HEK293 (cell line): ENCODE data around the gene SAE1.

Source experiments
- TF ChIP-seq, protein P1 (sequence below): fragments of 450-650 bp; formaldehyde crosslinking; IDR thresholded peaks from 2 replicates; pipeline ENCODE4 v1.5.1; 2016; ENCODE audit warnings: missing biosample characterization, missing genetic modification characterization
- TF ChIP-seq, protein P2 (sequence below): fragments of 450-650 bp; formaldehyde crosslinking; IDR thresholded peaks from 2 replicates; pipeline ENCODE4 v1.5.1; 2016; ENCODE audit warnings: missing biosample characterization, missing genetic modification characterization

DNA sequence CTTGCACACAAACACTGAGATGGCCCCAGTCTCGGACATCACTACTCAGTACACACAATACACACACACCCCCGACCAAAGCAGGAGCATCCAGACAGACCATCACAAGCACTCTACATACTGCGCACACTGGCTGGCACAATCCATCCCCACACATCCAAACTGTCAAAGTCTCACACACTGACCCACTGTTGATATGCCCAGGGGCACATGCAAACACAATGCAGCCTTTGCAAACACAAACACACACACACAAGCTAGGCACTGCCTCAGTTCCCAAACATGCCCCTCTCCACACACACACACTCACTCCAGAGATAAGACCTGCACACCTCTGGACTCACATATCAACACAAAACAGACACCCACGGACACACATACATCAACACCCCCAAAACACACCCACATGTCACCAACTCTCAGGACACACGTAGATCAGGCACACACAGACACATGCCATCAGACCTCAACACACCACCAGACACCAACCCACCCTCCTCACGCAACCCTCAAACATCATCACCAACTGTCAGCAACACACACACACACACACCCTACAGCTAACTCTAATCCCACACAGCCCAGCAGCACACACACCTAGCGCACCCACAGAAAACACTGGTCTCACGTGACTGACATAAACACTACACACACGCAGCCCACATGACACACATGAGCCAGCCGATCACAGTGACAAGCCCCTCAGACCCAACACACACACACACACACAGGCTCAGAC lies 98.5 kb downstream of the SAE1 start:
- TF ChIP-seq, protein P1, sequence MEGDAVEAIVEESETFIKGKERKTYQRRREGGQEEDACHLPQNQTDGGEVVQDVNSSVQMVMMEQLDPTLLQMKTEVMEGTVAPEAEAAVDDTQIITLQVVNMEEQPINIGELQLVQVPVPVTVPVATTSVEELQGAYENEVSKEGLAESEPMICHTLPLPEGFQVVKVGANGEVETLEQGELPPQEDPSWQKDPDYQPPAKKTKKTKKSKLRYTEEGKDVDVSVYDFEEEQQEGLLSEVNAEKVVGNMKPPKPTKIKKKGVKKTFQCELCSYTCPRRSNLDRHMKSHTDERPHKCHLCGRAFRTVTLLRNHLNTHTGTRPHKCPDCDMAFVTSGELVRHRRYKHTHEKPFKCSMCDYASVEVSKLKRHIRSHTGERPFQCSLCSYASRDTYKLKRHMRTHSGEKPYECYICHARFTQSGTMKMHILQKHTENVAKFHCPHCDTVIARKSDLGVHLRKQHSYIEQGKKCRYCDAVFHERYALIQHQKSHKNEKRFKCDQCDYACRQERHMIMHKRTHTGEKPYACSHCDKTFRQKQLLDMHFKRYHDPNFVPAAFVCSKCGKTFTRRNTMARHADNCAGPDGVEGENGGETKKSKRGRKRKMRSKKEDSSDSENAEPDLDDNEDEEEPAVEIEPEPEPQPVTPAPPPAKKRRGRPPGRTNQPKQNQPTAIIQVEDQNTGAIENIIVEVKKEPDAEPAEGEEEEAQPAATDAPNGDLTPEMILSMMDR = 0 out of 2 replicates have a peak, but pooled peaks have one; percentile 6
- TF ChIP-seq, protein P2, sequence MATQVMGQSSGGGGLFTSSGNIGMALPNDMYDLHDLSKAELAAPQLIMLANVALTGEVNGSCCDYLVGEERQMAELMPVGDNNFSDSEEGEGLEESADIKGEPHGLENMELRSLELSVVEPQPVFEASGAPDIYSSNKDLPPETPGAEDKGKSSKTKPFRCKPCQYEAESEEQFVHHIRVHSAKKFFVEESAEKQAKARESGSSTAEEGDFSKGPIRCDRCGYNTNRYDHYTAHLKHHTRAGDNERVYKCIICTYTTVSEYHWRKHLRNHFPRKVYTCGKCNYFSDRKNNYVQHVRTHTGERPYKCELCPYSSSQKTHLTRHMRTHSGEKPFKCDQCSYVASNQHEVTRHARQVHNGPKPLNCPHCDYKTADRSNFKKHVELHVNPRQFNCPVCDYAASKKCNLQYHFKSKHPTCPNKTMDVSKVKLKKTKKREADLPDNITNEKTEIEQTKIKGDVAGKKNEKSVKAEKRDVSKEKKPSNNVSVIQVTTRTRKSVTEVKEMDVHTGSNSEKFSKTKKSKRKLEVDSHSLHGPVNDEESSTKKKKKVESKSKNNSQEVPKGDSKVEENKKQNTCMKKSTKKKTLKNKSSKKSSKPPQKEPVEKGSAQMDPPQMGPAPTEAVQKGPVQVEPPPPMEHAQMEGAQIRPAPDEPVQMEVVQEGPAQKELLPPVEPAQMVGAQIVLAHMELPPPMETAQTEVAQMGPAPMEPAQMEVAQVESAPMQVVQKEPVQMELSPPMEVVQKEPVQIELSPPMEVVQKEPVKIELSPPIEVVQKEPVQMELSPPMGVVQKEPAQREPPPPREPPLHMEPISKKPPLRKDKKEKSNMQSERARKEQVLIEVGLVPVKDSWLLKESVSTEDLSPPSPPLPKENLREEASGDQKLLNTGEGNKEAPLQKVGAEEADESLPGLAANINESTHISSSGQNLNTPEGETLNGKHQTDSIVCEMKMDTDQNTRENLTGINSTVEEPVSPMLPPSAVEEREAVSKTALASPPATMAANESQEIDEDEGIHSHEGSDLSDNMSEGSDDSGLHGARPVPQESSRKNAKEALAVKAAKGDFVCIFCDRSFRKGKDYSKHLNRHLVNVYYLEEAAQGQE (tag by site-specific recombination) = peak; percentile 26; the same call in 1 of the 2 replicates
